ENCODE measurements around the gene DENND6A.
A peak's percentile ranks its signal among the peaks of the same experiment; 100 is the strongest.

The DENND6A gene

GRCh38 chr3:57733790-57734189 lies 40.9 kb upstream of the DENND6A start:
- ATAC-seq (ENCODE audit: low read depth) (peak; percentile 36; the same call in 1 of the 3 replicates), DNase-seq (ENCODE audit: low spot score) (no peak)
- no peaks in the 10 kb centered on the region for H3K27me3 ChIP-seq (ENCODE audit: insufficient read depth, poor library complexity, severe bottlenecking)
- no peaks in the 10 kb centered on the region for H3K4me1 ChIP-seq (ENCODE audit: insufficient read depth, poor library complexity, severe bottlenecking)
- H3K9me3 ChIP-seq (ENCODE audit: severe bottlenecking): no peaks in the 10 kb centered on the region
- no peak for TF ChIP-seq CTCF (IDR thresholded peaks at IDR 0.05; ENCODE audit: poor library complexity, severe bottlenecking)
- H3K36me3 ChIP-seq (ENCODE audit: low read depth): no peaks in the 10 kb centered on the region
- no peak overlapping the region for H3K27ac ChIP-seq (ENCODE audit: poor library complexity, severe bottlenecking)
- H3K4me3 ChIP-seq (ENCODE audit: severe bottlenecking): no peak overlapping the region

GRCh38 chr3:57731311-57731710 lies 38.4 kb upstream of the DENND6A start:
- Histone ChIP-seq H3K4me3 (ENCODE audit: severe bottlenecking) (no peak overlapping the region), H3K27ac (ENCODE audit: poor library complexity, severe bottlenecking) (no peak overlapping the region), H3K4me1 (ENCODE audit: insufficient read depth, poor library complexity, severe bottlenecking) (no peaks in the 10 kb centered on the region), H3K9me3 (ENCODE audit: severe bottlenecking) (no peaks in the 10 kb centered on the region), H3K36me3 (ENCODE audit: low read depth) (no peaks in the 10 kb centered on the region), H3K27me3 (ENCODE audit: insufficient read depth, poor library complexity, severe bottlenecking) (no peaks in the 10 kb centered on the region)
- no peak for TF ChIP-seq CTCF (IDR thresholded peaks at IDR 0.05; ENCODE audit: poor library complexity, severe bottlenecking)
- no peak for ATAC-seq (ENCODE audit: low read depth)
- DNase-seq (ENCODE audit: low spot score): no peak

GRCh38 chr3:57730682-57731081 lies 37.8 kb upstream of the DENND6A start:
- no peak overlapping the region for H3K4me3 ChIP-seq (ENCODE audit: severe bottlenecking)
- no peaks in the 10 kb centered on the region for H3K36me3 ChIP-seq (ENCODE audit: low read depth)
- no peaks in the 10 kb centered on the region for H3K27me3 ChIP-seq (ENCODE audit: insufficient read depth, poor library complexity, severe bottlenecking)
- ATAC-seq (ENCODE audit: low read depth) (no peak), DNase-seq (ENCODE audit: low spot score) (no peak)
- H3K4me1 ChIP-seq (ENCODE audit: insufficient read depth, poor library complexity, severe bottlenecking): no peaks in the 10 kb centered on the region
- H3K27ac ChIP-seq (ENCODE audit: poor library complexity, severe bottlenecking): no peak overlapping the region
- H3K9me3 ChIP-seq (ENCODE audit: severe bottlenecking): no peaks in the 10 kb centered on the region
- no peak for TF ChIP-seq CTCF (IDR thresholded peaks at IDR 0.05; ENCODE audit: poor library complexity, severe bottlenecking)

GRCh38 chr3:57729334-57730045 lies 36.6 kb upstream of the DENND6A start:
- H3K27me3 ChIP-seq (ENCODE audit: insufficient read depth, poor library complexity, severe bottlenecking): no peaks in the 10 kb centered on the region
- no peak for TF ChIP-seq CTCF (IDR thresholded peaks at IDR 0.05; ENCODE audit: poor library complexity, severe bottlenecking)
- ATAC-seq (ENCODE audit: low read depth): no peak
- H3K4me3 ChIP-seq (ENCODE audit: severe bottlenecking): no peak overlapping the region
- H3K9me3 ChIP-seq (ENCODE audit: severe bottlenecking): no peaks in the 10 kb centered on the region
- H3K4me1 ChIP-seq (ENCODE audit: insufficient read depth, poor library complexity, severe bottlenecking): no peaks in the 10 kb centered on the region
- DNase-seq (ENCODE audit: low spot score): no peak
- H3K27ac ChIP-seq (ENCODE audit: poor library complexity, severe bottlenecking): no peak overlapping the region
- H3K36me3 ChIP-seq (ENCODE audit: low read depth): no peaks in the 10 kb centered on the region

DNA sequence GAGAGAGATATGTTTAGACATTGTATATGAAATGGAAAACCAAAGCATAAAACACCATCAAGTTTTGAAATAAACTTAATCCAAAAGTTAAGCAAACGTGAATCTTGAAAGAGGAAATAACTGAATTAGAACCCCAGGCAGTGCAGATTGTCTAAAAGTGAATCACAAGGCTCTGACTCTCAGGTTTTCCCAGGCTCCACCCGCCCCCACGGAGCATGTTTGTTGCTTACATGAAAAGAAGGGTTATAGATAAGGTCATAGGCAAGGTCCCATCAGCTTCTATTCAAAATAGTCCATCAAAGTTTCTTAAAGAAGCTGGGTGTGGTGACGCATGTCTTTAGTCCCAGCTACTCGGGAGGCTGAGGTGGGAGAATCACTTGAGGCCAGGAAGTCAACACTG lies 34.2 kb upstream of the DENND6A start:
- DNase-seq (ENCODE audit: low spot score): no peak

More for the DNA sequence above, 34.2 kb upstream of the DENND6A start:
- Histone ChIP-seq H3K36me3 (ENCODE audit: low read depth) (no peaks in the 10 kb centered on the region), H3K4me1 (ENCODE audit: insufficient read depth, poor library complexity, severe bottlenecking) (no peaks in the 10 kb centered on the region), H3K4me3 (ENCODE audit: severe bottlenecking) (no peak overlapping the region), H3K27me3 (ENCODE audit: insufficient read depth, poor library complexity, severe bottlenecking) (no peaks in the 10 kb centered on the region), H3K9me3 (ENCODE audit: severe bottlenecking) (no peaks in the 10 kb centered on the region), H3K27ac (ENCODE audit: poor library complexity, severe bottlenecking) (no peak overlapping the region)
- 0 out of 3 replicates have a peak, but pooled peaks have one; percentile 31 for ATAC-seq (ENCODE audit: low read depth)
- TF ChIP-seq CTCF (IDR thresholded peaks at IDR 0.05; ENCODE audit: poor library complexity, severe bottlenecking): no peak

All from RWPE2 (cell line).